ENCODE measurements around the gene THAP3.

DNA sequence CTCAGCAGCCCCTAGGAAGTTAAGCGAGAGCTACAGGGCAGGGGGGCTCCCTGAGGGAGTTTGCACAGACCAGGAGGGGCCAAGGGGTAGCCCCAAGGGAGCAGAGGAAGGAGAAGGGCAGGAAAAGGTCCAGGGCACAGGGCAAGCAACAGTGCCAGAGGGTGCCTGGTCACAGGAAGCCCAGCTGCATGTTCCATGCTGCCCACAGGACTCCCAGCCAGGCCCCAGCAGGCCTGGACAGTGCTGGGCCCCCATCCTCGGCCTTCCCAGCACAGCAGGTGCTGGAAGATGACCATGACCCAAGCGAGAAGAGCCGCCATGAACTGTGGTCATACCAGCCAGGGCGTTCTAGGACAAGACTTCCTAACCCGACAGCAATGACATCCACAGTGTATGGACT is 33.0 kb upstream of the THAP3 start:
- TF ChIP-seq POLR2AphosphoS5 (IDR thresholded peaks at IDR 0.05; ENCODE audit: low read depth, low read length): no peak
- TF ChIP-seq TAF1 (IDR thresholded peaks at IDR 0.05; ENCODE audit: borderline replicate concordance, insufficient read depth, low read length): no peak
- TF ChIP-seq, protein P1, sequence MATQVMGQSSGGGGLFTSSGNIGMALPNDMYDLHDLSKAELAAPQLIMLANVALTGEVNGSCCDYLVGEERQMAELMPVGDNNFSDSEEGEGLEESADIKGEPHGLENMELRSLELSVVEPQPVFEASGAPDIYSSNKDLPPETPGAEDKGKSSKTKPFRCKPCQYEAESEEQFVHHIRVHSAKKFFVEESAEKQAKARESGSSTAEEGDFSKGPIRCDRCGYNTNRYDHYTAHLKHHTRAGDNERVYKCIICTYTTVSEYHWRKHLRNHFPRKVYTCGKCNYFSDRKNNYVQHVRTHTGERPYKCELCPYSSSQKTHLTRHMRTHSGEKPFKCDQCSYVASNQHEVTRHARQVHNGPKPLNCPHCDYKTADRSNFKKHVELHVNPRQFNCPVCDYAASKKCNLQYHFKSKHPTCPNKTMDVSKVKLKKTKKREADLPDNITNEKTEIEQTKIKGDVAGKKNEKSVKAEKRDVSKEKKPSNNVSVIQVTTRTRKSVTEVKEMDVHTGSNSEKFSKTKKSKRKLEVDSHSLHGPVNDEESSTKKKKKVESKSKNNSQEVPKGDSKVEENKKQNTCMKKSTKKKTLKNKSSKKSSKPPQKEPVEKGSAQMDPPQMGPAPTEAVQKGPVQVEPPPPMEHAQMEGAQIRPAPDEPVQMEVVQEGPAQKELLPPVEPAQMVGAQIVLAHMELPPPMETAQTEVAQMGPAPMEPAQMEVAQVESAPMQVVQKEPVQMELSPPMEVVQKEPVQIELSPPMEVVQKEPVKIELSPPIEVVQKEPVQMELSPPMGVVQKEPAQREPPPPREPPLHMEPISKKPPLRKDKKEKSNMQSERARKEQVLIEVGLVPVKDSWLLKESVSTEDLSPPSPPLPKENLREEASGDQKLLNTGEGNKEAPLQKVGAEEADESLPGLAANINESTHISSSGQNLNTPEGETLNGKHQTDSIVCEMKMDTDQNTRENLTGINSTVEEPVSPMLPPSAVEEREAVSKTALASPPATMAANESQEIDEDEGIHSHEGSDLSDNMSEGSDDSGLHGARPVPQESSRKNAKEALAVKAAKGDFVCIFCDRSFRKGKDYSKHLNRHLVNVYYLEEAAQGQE (IDR thresholded peaks at IDR 0.05; ENCODE audit: insufficient read depth in 1 of 2, low read depth in 2 of 2, low read length in 2 of 2): no peak
- TF ChIP-seq SIN3A (IDR thresholded peaks at IDR 0.05; ENCODE audit: borderline replicate concordance, insufficient read depth, low read length): no peak

All from PFSK-1 (cell line).